Upper lobe of right lung (tissue), 1 donor: ENCODE measurements around the gene CAPZA2. TPM values are rescaled to one million over a fixed set of nuclear protein-coding genes. Genes with fewer than 3 reads are reported as not detected.
"Not testable (repeated sequence)": the region's sequence is repeated elsewhere in the genome, so short reads cannot be mapped to it uniquely, and the experiment has no call there.

Experiments
- ATAC-seq: fragments of 200-7000 bp; cut with Tn5 transposase; one replicate; pipeline ENCODE4 v1.9.1; 2020; ENCODE audit warnings: mild to moderate bottlenecking, moderate library complexity
- DNase-seq: peaks from one replicate; pipeline ENCODE4 v3.0.0-alpha.2; 2020
- H3K27ac ChIP-seq: fragments of 200-600 bp; one replicate; pipeline ENCODE4 v1.8.0; 2022
- H3K27me3 ChIP-seq: fragments of 200-600 bp; one replicate; pipeline ENCODE4 v1.8.0; 2022; ENCODE audit warnings: mild to moderate bottlenecking
- H3K36me3 ChIP-seq: fragments of 200-600 bp; one replicate; pipeline ENCODE4 v1.8.0; 2022
- H3K4me1 ChIP-seq: fragments of 200-600 bp; one replicate; pipeline ENCODE4 v1.8.0; 2022
- H3K4me3 ChIP-seq: fragments of 200-600 bp; one replicate; pipeline ENCODE4 v1.8.0; 2022; ENCODE audit warnings: mild to moderate bottlenecking
- H3K9me3 ChIP-seq: fragments of 200-600 bp; one replicate; pipeline ENCODE4 v1.8.0; 2022
- CTCF ChIP-seq: fragments of 200-600 bp; IDR thresholded peaks from one replicate; pipeline ENCODE4 v1.8.0; 2022; ENCODE audit warnings: antibody characterized with exemption
- intact Hi-C: fragments of 100-400 bp; cut with DNase I; formaldehyde crosslinking; loops from one replicate; pipeline ENCODE4 v1.11.0; 2022
- long read RNA-seq: library from polyadenylated mRNA; unstranded; transcript quantifications from one replicate; pipeline ENCODE4 v2.0.0, GENCODE V29; 2021
- total RNA-seq: library from RNA; stranded (reverse); fragmentation: NEBNext Ultra II Directional; extraction: Animal tissue kit (Norgen Biotek cat#: 25700); gene quantifications from one replicate; pipeline ENCODE4 v1.2.1, GENCODE V29; 2021
- donor health status: DM: no; HTN: yes; CAD: no; lungs with severe emphysema.

Gene CAPZA2
- 249 TPM for total RNA-seq
- long read RNA-seq, full-length matches to known transcripts: 360 of 381 reads
- long read RNA-seq, partial matches to known transcripts: 3 of 381 reads
- long read RNA-seq, other reads (novel, unspliced or antisense): 18 of 381 reads

- Histone ChIP-seq H3K36me3 (no peaks in the 10 kb centered on the region), H3K9me3 (no peaks in the 10 kb centered on the region), H3K4me3 (peak within 1 kb of the TSS; percentile 87), H3K4me1 (peaks cover 16% of the 10 kb centered on the region), H3K27me3 (no peaks in the 10 kb centered on the region), H3K27ac (peak within 1 kb of the TSS; percentile 97)
- intact Hi-C loops: no loop called here
- peak; percentile 98 for ATAC-seq
- peak; percentile 97 for DNase-seq
- peak; percentile 11 for TF ChIP-seq CTCF
Observed at GRCh38 chr7:116862234-116862950, at the start of gene CAPZA2. Gene CAPZA2, plus strand, starts transcription at chr7:116862587. Its CDS starts 25 bp downstream, at chr7:116862612.

- intact Hi-C loops: no loop called here
- TF ChIP-seq CTCF: no peak
- Histone ChIP-seq H3K4me1 (no peaks in the 10 kb centered on the region), H3K36me3 (no peaks in the 10 kb centered on the region), H3K9me3 (no peaks in the 10 kb centered on the region), H3K27me3 (no peaks in the 10 kb centered on the region), H3K4me3 (no peak overlapping the region), H3K27ac (no peak overlapping the region)
- ATAC-seq: no peak
- no peak for DNase-seq
Observed at GRCh38 chr7:116812860-116813259, 49.5 kb upstream of the CAPZA2 start.

- H3K4me1 ChIP-seq, H3K27me3 ChIP-seq, H3K36me3 ChIP-seq, H3K9me3 ChIP-seq, intact Hi-C loops, H3K4me3 ChIP-seq, DNase-seq, H3K27ac ChIP-seq, ATAC-seq: not testable (repeated sequence)
Observed at GRCh38 chr7:116813371-116813770, 49.0 kb upstream of the CAPZA2 start.

- Histone ChIP-seq H3K9me3 (no peaks in the 10 kb centered on the region), H3K4me1 (no peaks in the 10 kb centered on the region), H3K4me3 (no peak overlapping the region), H3K36me3 (no peaks in the 10 kb centered on the region), H3K27me3 (no peaks in the 10 kb centered on the region), H3K27ac (no peak overlapping the region)
- no peak for DNase-seq
- no peak for TF ChIP-seq CTCF
- no peak for ATAC-seq
- intact Hi-C loops: no loop called here
Observed at GRCh38 chr7:116815041-116815440, 47.3 kb upstream of the CAPZA2 start.

GRCh38 chr7:116820149-116820548 lies 42.2 kb upstream of the CAPZA2 start:
- Histone ChIP-seq H3K4me1 (no peaks in the 10 kb centered on the region), H3K27me3 (no peaks in the 10 kb centered on the region), H3K36me3 (no peaks in the 10 kb centered on the region), H3K4me3 (no peak overlapping the region), H3K27ac (no peak overlapping the region), H3K9me3 (no peaks in the 10 kb centered on the region)
- ATAC-seq (no peak), DNase-seq (no peak)
- intact Hi-C loops: no loop called here
- TF ChIP-seq CTCF: no peak

- not testable (repeated sequence) for H3K4me1 ChIP-seq, H3K27ac ChIP-seq
Observed at GRCh38 chr7:116821647-116822046, 40.7 kb upstream of the CAPZA2 start.

More at GRCh38 chr7:116821647-116822046, 40.7 kb upstream of the CAPZA2 start:
- H3K36me3 ChIP-seq, H3K9me3 ChIP-seq, H3K27me3 ChIP-seq, intact Hi-C loops, DNase-seq, ATAC-seq, H3K4me3 ChIP-seq: not testable (repeated sequence)
